DND-41 (cell line): ENCODE results near the gene LHFPL4.

Experiments used
- EZH2 ChIP-seq: IDR thresholded peaks from 3 replicates; pipeline ENCODE4 v1.6.1; 2012; ENCODE audit warnings: borderline replicate concordance, low read depth, mild to moderate bottlenecking, moderate library complexity, low read length, inconsistent platforms; ENCODE audit not compliant: severe bottlenecking
- TF ChIP-seq, protein P1 (sequence below): IDR thresholded peaks from 2 replicates; pipeline ENCODE4 v1.5.1; 2012; ENCODE audit warnings: borderline replicate concordance, low read length, moderate library complexity, mild to moderate bottlenecking; ENCODE audit not compliant: poor library complexity, severe bottlenecking; ENCODE audit errors: extremely low read depth

DNA sequence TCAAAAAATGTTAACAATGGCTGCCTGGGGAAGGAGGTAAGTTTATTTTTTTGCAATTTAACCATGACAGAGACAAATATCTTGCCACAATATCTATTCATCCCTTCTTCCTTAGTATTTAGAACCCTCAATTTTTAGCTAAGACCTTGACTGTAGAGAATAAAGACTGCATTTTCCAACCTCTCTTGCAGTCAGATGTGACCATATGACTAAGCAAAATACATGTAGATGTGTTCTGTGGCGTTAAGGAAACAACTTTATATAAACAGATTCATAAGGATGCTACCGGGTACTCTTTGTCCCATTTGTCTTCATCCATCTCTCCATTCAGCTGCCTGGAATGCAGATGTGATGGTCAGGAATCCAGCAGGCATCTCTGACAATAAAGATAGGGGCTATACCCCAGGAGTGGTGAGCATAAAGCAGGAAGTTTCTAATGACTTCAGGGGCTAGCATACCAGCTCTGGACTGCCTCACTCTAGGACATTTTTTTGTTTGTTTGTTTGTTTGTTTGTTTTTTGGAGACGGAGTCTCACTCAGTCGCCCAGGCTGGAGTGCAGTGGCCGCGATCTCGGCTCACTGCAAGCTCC is 41.1 kb downstream of the LHFPL4 start:
- TF ChIP-seq, protein P1, sequence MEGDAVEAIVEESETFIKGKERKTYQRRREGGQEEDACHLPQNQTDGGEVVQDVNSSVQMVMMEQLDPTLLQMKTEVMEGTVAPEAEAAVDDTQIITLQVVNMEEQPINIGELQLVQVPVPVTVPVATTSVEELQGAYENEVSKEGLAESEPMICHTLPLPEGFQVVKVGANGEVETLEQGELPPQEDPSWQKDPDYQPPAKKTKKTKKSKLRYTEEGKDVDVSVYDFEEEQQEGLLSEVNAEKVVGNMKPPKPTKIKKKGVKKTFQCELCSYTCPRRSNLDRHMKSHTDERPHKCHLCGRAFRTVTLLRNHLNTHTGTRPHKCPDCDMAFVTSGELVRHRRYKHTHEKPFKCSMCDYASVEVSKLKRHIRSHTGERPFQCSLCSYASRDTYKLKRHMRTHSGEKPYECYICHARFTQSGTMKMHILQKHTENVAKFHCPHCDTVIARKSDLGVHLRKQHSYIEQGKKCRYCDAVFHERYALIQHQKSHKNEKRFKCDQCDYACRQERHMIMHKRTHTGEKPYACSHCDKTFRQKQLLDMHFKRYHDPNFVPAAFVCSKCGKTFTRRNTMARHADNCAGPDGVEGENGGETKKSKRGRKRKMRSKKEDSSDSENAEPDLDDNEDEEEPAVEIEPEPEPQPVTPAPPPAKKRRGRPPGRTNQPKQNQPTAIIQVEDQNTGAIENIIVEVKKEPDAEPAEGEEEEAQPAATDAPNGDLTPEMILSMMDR, result no peak
- TF ChIP-seq EZH2, result no peak
